Endothelial cell of umbilical vein (primary cell): ENCODE measurements around the gene SYNGR4. TPM values are rescaled to one million over a fixed set of nuclear protein-coding genes. Genes with fewer than 3 reads are reported as not detected.
"Not testable (repeated sequence)": the region's sequence is repeated elsewhere in the genome, so short reads cannot be mapped to it uniquely, and the experiment has no call there.

Source experiments
- BruUV-seq: library from RNA; stranded (reverse); fragments of 400-500 nt; replicated peaks from 2 replicates; lab custom pipeline; 2021; lab: Mats Ljungman, UMichigan
- CTCF ChIA-PET: fragments of 300-600, 350-600 bp; sonication (Branson Sonifier 250); formaldehyde crosslinking; loops from one replicate; lab custom pipeline; 2021; ENCODE audit warnings: antibody characterized with exemption, inconsistent platforms; lab: Charles Lee
- POLR2A ChIA-PET: fragments of 300-600, 350-600 bp; sonication (Branson Sonifier 250); formaldehyde crosslinking; loops from one replicate; lab custom pipeline; 2021; ENCODE audit warnings: antibody characterized with exemption, inconsistent platforms; lab: Charles Lee
- DNase-seq: peaks from one replicate; pipeline ENCODE4 v3.0.0-alpha.2; 2011; ENCODE audit warnings: low read depth, low spot score
- FAIRE-seq: peaks from 2 replicates; lab custom pipeline; 2011; peaks lifted over from hg19 to GRCh38; lab: Jason Lieb, UNC
- H2AFZ ChIP-seq: 2 replicates; pipeline ENCODE4 v1.6.0; 2012; ENCODE audit warnings: low read depth, low read length, control low read depth, inconsistent platforms
- H3K27ac ChIP-seq: 2 replicates; pipeline ENCODE4 v1.5.1; 2011; ENCODE audit warnings: low read depth, mild to moderate bottlenecking, control low read depth, low read length, moderate library complexity; ENCODE audit not compliant: insufficient read depth
- H3K27me3 ChIP-seq, 2 experiments: 2 replicates each; pipeline versions ENCODE4 v1.6.0 to v1.6.1; 2011; ENCODE audit warnings: low read length in 2 of 2, mixed read lengths in 1 of 2; ENCODE audit not compliant: control insufficient read depth in 2 of 2, insufficient read depth in 2 of 2
- H3K36me3 ChIP-seq, 2 experiments: 2 replicates in 1 of 2; 3 replicates in 1 of 2; pipeline ENCODE4 v1.5.1; 2011; ENCODE audit warnings: low read length in 2 of 2, mild to moderate bottlenecking in 1 of 2, moderate library complexity in 1 of 2; ENCODE audit not compliant: control insufficient read depth in 2 of 2, insufficient read depth in 2 of 2; ENCODE audit errors: extremely low read depth in 1 of 2
- H3K4me1 ChIP-seq: 3 replicates; pipeline ENCODE4 v1.5.1; 2011; ENCODE audit warnings: mild to moderate bottlenecking, low read length; ENCODE audit not compliant: control insufficient read depth, insufficient read depth; ENCODE audit errors: extremely low read depth
- H3K4me2 ChIP-seq: 2 replicates; pipeline ENCODE4 v1.6.1; 2011; ENCODE audit warnings: low read length, control low read depth, mixed read lengths; ENCODE audit not compliant: insufficient read depth
- H3K4me3 ChIP-seq, 3 experiments: fragments of 200-600 bp in 1 of 3; sonication (generic), shearing (Covaris generic) in 1 of 3; replicated peaks in 1 of 3; 2 replicates each; pipeline ENCODE4 v1.5.1; 2011 to 2016; ENCODE audit warnings: control low read depth in 3 of 3, low read length in 3 of 3, mild to moderate bottlenecking in 2 of 3, inconsistent platforms in 1 of 3, low read depth in 1 of 3, moderate library complexity in 1 of 3; ENCODE audit not compliant: insufficient read depth in 1 of 3
- H3K79me2 ChIP-seq: 2 replicates; pipeline ENCODE4 v1.6.0; 2012; ENCODE audit warnings: low read length, inconsistent platforms; ENCODE audit not compliant: control insufficient read depth, insufficient read depth
- H3K9ac ChIP-seq: replicated peaks from 2 replicates; pipeline ENCODE3; 2011; ENCODE audit warnings: low read length, control low read depth; ENCODE audit not compliant: insufficient read depth; ENCODE audit errors: extremely low read depth
- H3K9me1 ChIP-seq: replicated peaks from 3 replicates; pipeline ENCODE4 v1.6.0; 2011; ENCODE audit warnings: mild to moderate bottlenecking, low read length; ENCODE audit not compliant: control insufficient read depth, insufficient read depth; ENCODE audit errors: extremely low read depth
- H3K9me3 ChIP-seq: replicated peaks from 2 replicates; pipeline ENCODE4 v1.5.1; 2012; ENCODE audit warnings: low read length, inconsistent platforms; ENCODE audit not compliant: control insufficient read depth, insufficient read depth
- H4K20me1 ChIP-seq: replicated peaks from 2 replicates; pipeline ENCODE3; 2011; ENCODE audit warnings: mild to moderate bottlenecking, low read length; ENCODE audit not compliant: control insufficient read depth, insufficient read depth; ENCODE audit errors: extremely low read depth
- CTCF ChIP-seq, 2 donors: IDR thresholded peaks; 1 replicate in 1 of 2; 2 replicates in 1 of 2; pipeline ENCODE4 v1.5.1; 2011; ENCODE audit warnings: low read length in 2 of 2, mild to moderate bottlenecking in 2 of 2, moderate library complexity in 2 of 2, control low read depth in 1 of 2, inconsistent platforms in 1 of 2, low read depth in 1 of 2; ENCODE audit not compliant: insufficient read depth in 1 of 2; ENCODE audit errors: extremely low read depth in 1 of 2
- MAX ChIP-seq: IDR thresholded peaks from 2 replicates; pipeline ENCODE4 v1.6.1; 2011; ENCODE audit not compliant: insufficient read depth, insufficient read length
- POLR2A ChIP-seq: IDR thresholded peaks from 2 replicates; pipeline ENCODE4 v1.6.1; 2012; ENCODE audit warnings: low read depth, mild to moderate bottlenecking, control low read depth, low read length
- POLR2AphosphoS5 ChIP-seq: IDR thresholded peaks from 2 replicates; pipeline ENCODE4 v1.6.1; 2012; ENCODE audit warnings: low read depth, mild to moderate bottlenecking, control low read depth, low read length, moderate library complexity; ENCODE audit not compliant: insufficient read depth
- dilution Hi-C: fragments of 300-500 bp; cut with MboI; formaldehyde crosslinking; loops from one replicate; pipeline ENCODE4 v1.15.0; 2019; ENCODE audit warnings: low sequenced_read_pairs; ENCODE audit not compliant: extremely low pct_ligation_motif_present
- intact Hi-C: fragments of 100-400 bp; cut with micrococcal nuclease; formaldehyde crosslinking; loops from one replicate; pipeline ENCODE4 v1.10.0; 2022
- polyA plus RNA-seq, 4 experiments: library from polyadenylated mRNA; depleted of rRNA in 3 of 4; stranded (reverse) in 3 of 4; unstranded in 1 of 4; fragments of >200 nt; gene quantifications; 2 replicates each; pipeline versions ENCODE4 v1.2.1 to v1.2.3, GENCODE V29; 2011 to 2012; ENCODE audit warnings: missing spikeins in 1 of 4
- total RNA-seq: library from RNA; stranded (reverse); gene quantifications from 2 replicates; pipeline ENCODE4 v1.2.3, GENCODE V29; 2021

The SYNGR4 gene
- total and polyA plus RNA-seq, 2 donors (not counting 3 experiments of a cell fraction or from before 2014, with no cell fraction given), result not detected

GRCh38 chr19:48391100-48392005, 27.2 kb downstream of the SYNGR4 start, which contains the start of gene KDELR1:
Gene KDELR1 (minus strand): TSS chr19:48391551. CDS start chr19:48391358, 193 bp downstream.
- dilution Hi-C loops, result no loop called here

GRCh38 chr19:48392006-48392344, 27.8 kb downstream of the SYNGR4 start:
- CTCF ChIA-PET, result interaction anchor here (0.8 to 2.2 kb wide), 33 partner anchors 9 to 426 kb away, joined by 3 to 52 read pairs (median 8); partner anchors contain the start of genes GRWD1, SYNGR4 and TMEM143
- intact Hi-C loops, DNase-seq, dilution Hi-C loops, H2AFZ ChIP-seq, H3K4me2 ChIP-seq, H3K9me3 ChIP-seq, H3K4me3 ChIP-seq, H3K4me1 ChIP-seq, BruUV-seq, FAIRE-seq, H3K27ac ChIP-seq, H3K9ac ChIP-seq, POLR2A ChIA-PET, H3K9me1 ChIP-seq, H4K20me1 ChIP-seq: not testable (repeated sequence)
- H3K36me3 ChIP-seq, result peaks cover 10 to 15% of the 10 kb centered on the region in 2 experiments
- H3K79me2 ChIP-seq, result peaks cover 20% of the 10 kb centered on the region
- H3K27me3 ChIP-seq, result peaks cover 16 to 33% of the 10 kb centered on the region in 2 experiments

More at GRCh38 chr19:48391100-48392005, 27.2 kb downstream of the SYNGR4 start, which contains the start of gene KDELR1:
- Histone ChIP-seq H3K27me3 (peaks cover 16 to 33% of the 10 kb centered on the region in 2 experiments), H2AFZ (peak within 1 kb of the TSS; percentile 77), H3K4me3 (peak within 1 kb of the TSS; percentile 76 to 99 (median 83)), H3K9me3 (no peaks in the 10 kb centered on the region), H3K79me2 (peaks cover 20% of the 10 kb centered on the region), H3K4me1 (peaks cover 3% of the 10 kb centered on the region), H4K20me1 (no peaks in the 10 kb centered on the region), H3K4me2 (peak within 1 kb of the TSS; percentile 68), H3K9ac (peak within 1 kb of the TSS; percentile 99), H3K36me3 (peaks cover 10 to 17% of the 10 kb centered on the region in 2 experiments), H3K27ac (peak within 1 kb of the TSS; percentile 65), H3K9me1 (no peaks in the 10 kb centered on the region)
- ChIA-PET POLR2A (interaction anchor here (0.5 kb wide), 1 partner anchor 120 kb away, joined by 3 read pairs; no protein-coding TSS in a partner anchor), CTCF (interaction anchor here (0.5 to 2.2 kb wide), 38 partner anchors 10 to 426 kb away, joined by 3 to 52 read pairs (median 7); partner anchors contain the start of genes GRWD1, SYNGR4 and TMEM143)
- intact Hi-C loops, result loop anchor here (1.0 to 2.0 kb wide), 5 partner anchors 27 to 193 kb away; partner anchors contain the start of genes CYTH2, GRWD1 and SYNGR4
- peak; percentile 91 for FAIRE-seq
- BruUV-seq, result TSS peak; percentile 77
- DNase-seq, result peak; percentile 75
- TF ChIP-seq POLR2A (peak; percentile 77), CTCF (IDR thresholded peaks at IDR 0.05; ENCODE audit: extremely low read depth in 1 of 2, insufficient read depth in 1 of 2, low read depth in 1 of 2, low read length in 2 of 2) (peak; percentile 94 to 99), POLR2AphosphoS5 (peak; percentile 56), MAX (no peak)
